SJSA1 (cell line): ENCODE measurements around the gene SH3GL3. TPM values are rescaled to one million over a fixed set of nuclear protein-coding genes. Genes with fewer than 3 reads are reported as not detected.

ENCODE experiments used
- total RNA-seq: library from RNA; depleted of rRNA; stranded (reverse); fragments of >200 nt; shearing (Covaris generic); gene quantifications from 2 replicates; pipeline ENCODE4 v1.2.3, GENCODE V29; 2014; rRNA removed

The SH3GL3 gene
- total RNA-seq, 1 experiment from 2014 or later, result 0.66 TPM

Other genes starting within 250 kb of the SH3GL3 start
- 93.9 and 195 TPM in 2 replicates for gene HDGFL3, start 239.5 kb upstream of the SH3GL3 start, total RNA-seq
- 10.5 and 12.1 TPM in 2 replicates for gene BNC1, start 162.7 kb upstream of the SH3GL3 start, total RNA-seq
- 1.7 and 2.6 TPM in 2 replicates for gene ADAMTSL3, start 206.8 kb downstream of the SH3GL3 start, total RNA-seq